AG04450 (cell line): ENCODE results near the gene SLC9A1. TPM values are rescaled to one million over a fixed set of nuclear protein-coding genes. Genes with fewer than 3 reads are reported as not detected.

Experiments
- CTCF ChIA-PET: fragments of 300-600, 350-600 bp; formaldehyde crosslinking; extraction: SDS; loops from one replicate; lab custom pipeline; 2022; ENCODE audit warnings: antibody characterized with exemption, inconsistent platforms; lab: Charles Lee
- POLR2A ChIA-PET: fragments of 350-600 bp; formaldehyde crosslinking; extraction: SDS; loops from one replicate; lab custom pipeline; 2021; ENCODE audit warnings: antibody characterized with exemption, inconsistent platforms; lab: Yijun Ruan, JAX
- DNase-seq: peaks from one replicate; pipeline ENCODE4 v3.0.0-alpha.2; 2011; ENCODE audit warnings: low read depth, low spot score
- H3K27ac ChIP-seq: one replicate; pipeline ENCODE4 v1.5.1; 2012; ENCODE audit warnings: low read depth, low read length, control low read depth
- H3K27me3 ChIP-seq: one replicate; pipeline ENCODE4 v1.6.0; 2012; ENCODE audit warnings: low read length; ENCODE audit not compliant: control insufficient read depth, insufficient read depth
- H3K4me3 ChIP-seq: 2 replicates; pipeline ENCODE4 v1.5.1; 2011; ENCODE audit warnings: mild to moderate bottlenecking, low read depth, low read length, control low read depth
- H3K9me3 ChIP-seq: 2 replicates; pipeline ENCODE4 v1.5.1; 2012; ENCODE audit warnings: low read length; ENCODE audit not compliant: control insufficient read depth, insufficient read depth
- CTCF ChIP-seq: IDR thresholded peaks from 2 replicates; pipeline ENCODE4 v1.5.1; 2011; ENCODE audit warnings: low read depth, low read length, control low read depth, inconsistent platforms
- polyA plus RNA-seq: library from polyadenylated mRNA; depleted of rRNA; stranded (reverse); fragments of >200 nt; gene quantifications from 2 replicates; pipeline ENCODE4 v1.2.3, GENCODE V29; 2011

The SLC9A1 gene
- polyA plus RNA-seq, 1 experiment: 10.8 TPM

GRCh38 chr1:27114546-27114945 is 40.4 kb downstream of the SLC9A1 start:
- CTCF ChIA-PET: interaction anchor here (0.9 to 1.7 kb wide), 3 partner anchors 12 to 182 kb away, joined by 3 to 4 read pairs (median 4); no protein-coding TSS in a partner anchor
- no peaks in the 10 kb centered on the region for H3K9me3 ChIP-seq
- POLR2A ChIA-PET: interaction anchor here (1.6 kb wide), 1 partner anchor 40 kb away, joined by 8 read pairs; the partner anchor contains the start of gene SLC9A1
- DNase-seq: no peak
- H3K27me3 ChIP-seq: no peaks in the 10 kb centered on the region
- H3K27ac ChIP-seq: no peak overlapping the region
- no peak overlapping the region for H3K4me3 ChIP-seq
- no peak for TF ChIP-seq CTCF

- H3K9me3 ChIP-seq: no peaks in the 10 kb centered on the region
- no peak overlapping the region for H3K27ac ChIP-seq
- DNase-seq: no peak
- H3K4me3 ChIP-seq: no peak overlapping the region
- H3K27me3 ChIP-seq: no peaks in the 10 kb centered on the region
- ChIA-PET POLR2A (no interaction called here), CTCF (interaction anchor here (1.0 kb wide), 1 partner anchor 170 kb away, joined by 3 read pairs; no protein-coding TSS in a partner anchor)
- TF ChIP-seq CTCF: no peak
Observed at GRCh38 chr1:27113861-27114260, 41.1 kb downstream of the SLC9A1 start.

- ChIA-PET CTCF (interaction anchor here (0.7 to 2.0 kb wide), 9 partner anchors 10 to 1504 kb away, joined by 3 to 9 read pairs (median 5); partner anchors contain the start of gene SLC9A1), POLR2A (interaction anchor here (0.6 to 2.9 kb wide), 8 partner anchors 11 to 254 kb away, joined by 3 to 80 read pairs (median 6); partner anchors contain the start of genes SLC9A1 and WDTC1)
- Histone ChIP-seq H3K27ac (peak overlapping the region; percentile 90), H3K27me3 (no peaks in the 10 kb centered on the region), H3K4me3 (no peak overlapping the region), H3K9me3 (no peaks in the 10 kb centered on the region)
- TF ChIP-seq CTCF: peak; percentile 38
- peak; percentile 99 for DNase-seq
Observed at GRCh38 chr1:27111626-27112573, 43.0 kb downstream of the SLC9A1 start.

GRCh38 chr1:27109103-27109822 is 45.7 kb downstream of the SLC9A1 start:
- Histone ChIP-seq H3K27me3 (no peaks in the 10 kb centered on the region), H3K4me3 (no peak overlapping the region), H3K9me3 (no peaks in the 10 kb centered on the region), H3K27ac (no peak overlapping the region)
- POLR2A ChIA-PET: no interaction called here
- TF ChIP-seq CTCF: no peak
- DNase-seq: no peak
- CTCF ChIA-PET: interaction anchor here (0.7 to 2.0 kb wide), 4 partner anchors 38 to 187 kb away, joined by 3 to 13 read pairs (median 3); no protein-coding TSS in a partner anchor
